HG03064 (cell line): Measurements from ENCODE around the gene INPPL1.
"Not testable (repeated sequence)": the region's sequence is repeated elsewhere in the genome, so short reads cannot be mapped to it uniquely, and the experiment has no call there.

ENCODE experiments used
- ATAC-seq: cut with Tn5 transposase; IDR thresholded peaks from one replicate; pipeline ENCODE4 v1.9.1; 2021; ENCODE audit warnings: low read depth; ENCODE audit not compliant: unreplicated experiment

Gene INPPL1

GRCh38 chr11:72224564-72225410 lies at the start of gene INPPL1:
Gene INPPL1 (plus strand): TSS chr11:72224767. CDS start chr11:72224985, 218 bp downstream.
- ATAC-seq: no peak

GRCh38 chr11:72177656-72178055 lies 46.9 kb upstream of the INPPL1 start:
- ATAC-seq: no peak

- ATAC-seq: no peak
Measured at GRCh38 chr11:72179049-72179803, 45.3 kb upstream of the INPPL1 start.

GRCh38 chr11:72179804-72180396 lies 44.7 kb upstream of the INPPL1 start:
- no peak for ATAC-seq

- not testable (repeated sequence) for ATAC-seq
Measured at GRCh38 chr11:72180892-72181552, 43.5 kb upstream of the INPPL1 start.

- not testable (repeated sequence) for ATAC-seq
Measured at GRCh38 chr11:72181553-72181958, 43.0 kb upstream of the INPPL1 start.

GRCh38 chr11:72188267-72188666 lies 36.3 kb upstream of the INPPL1 start:
- no peak for ATAC-seq

- no peak for ATAC-seq
Measured at GRCh38 chr11:72189455-72190250, 34.9 kb upstream of the INPPL1 start.

- ATAC-seq: no peak
Measured at GRCh38 chr11:72190631-72191071, 33.9 kb upstream of the INPPL1 start.

- ATAC-seq: no peak
Measured at GRCh38 chr11:72191961-72192381, 32.6 kb upstream of the INPPL1 start, which contains the start of gene FOLR1. Gene FOLR1 (plus strand): TSS chr11:72192140. CDS start chr11:72192174, 34 bp downstream.

- ATAC-seq: no peak
Measured at GRCh38 chr11:72195518-72196270, 28.9 kb upstream of the INPPL1 start.

- not testable (repeated sequence) for ATAC-seq
Measured at GRCh38 chr11:72201445-72201844, 23.1 kb upstream of the INPPL1 start.

GRCh38 chr11:72202571-72202970 lies 22.0 kb upstream of the INPPL1 start:
- ATAC-seq: no peak

GRCh38 chr11:72203163-72203562 lies 21.4 kb upstream of the INPPL1 start:
- no peak for ATAC-seq

- no peak for ATAC-seq
Measured at GRCh38 chr11:72204886-72205285, 19.7 kb upstream of the INPPL1 start.

- ATAC-seq: not testable (repeated sequence)
Measured at GRCh38 chr11:72206794-72207193, 17.8 kb upstream of the INPPL1 start.

- ATAC-seq: no peak
Measured at GRCh38 chr11:72208281-72208680, 16.3 kb upstream of the INPPL1 start.

GRCh38 chr11:72209101-72209500 lies 15.5 kb upstream of the INPPL1 start:
- ATAC-seq: no peak

- no peak for ATAC-seq
Measured at GRCh38 chr11:72216638-72217037, 7.9 kb upstream of the INPPL1 start, which contains the start of gene FOLR2. Gene FOLR2 (plus strand): TSS chr11:72216794. CDS start chr11:72218585, 1,791 bp downstream.
